DMS53 treated with DMSO at 0.1 percent for 48 hours (cell line): ENCODE data around the gene TK1.
"Not testable (repeated sequence)": the region's sequence is repeated elsewhere in the genome, so short reads cannot be mapped to it uniquely, and the experiment has no call there.

Experiments used
- DNase-seq: peaks from one replicate; lab custom pipeline; 2025; ENCODE audit not compliant: unreplicated experiment; lab: John Stamatoyannopoulos, UW

The TK1 gene

GRCh38 chr17:78180083-78180482, 6.8 kb downstream of the TK1 start:
- DNase-seq: no peak

- no peak for DNase-seq
Observed at GRCh38 chr17:78179372-78179771, 7.5 kb downstream of the TK1 start.

- DNase-seq: no peak
Observed at GRCh38 chr17:78176548-78177025, 10.3 kb downstream of the TK1 start.

GRCh38 chr17:78175643-78175981, 11.2 kb downstream of the TK1 start:
- no peak for DNase-seq

GRCh38 chr17:78174870-78175642, 11.8 kb downstream of the TK1 start:
- DNase-seq: peak; percentile 92

GRCh38 chr17:78174346-78174869, 12.4 kb downstream of the TK1 start:
- peak; percentile 93 for DNase-seq

- DNase-seq: no peak
Observed at GRCh38 chr17:78173097-78173715, 13.6 kb downstream of the TK1 start.

GRCh38 chr17:78172249-78173051, 14.4 kb downstream of the TK1 start:
- DNase-seq: no peak

- DNase-seq: not testable (repeated sequence)
Observed at GRCh38 chr17:78171591-78172248, 15.1 kb downstream of the TK1 start.

- no peak for DNase-seq
Observed at GRCh38 chr17:78170692-78171590, 15.9 kb downstream of the TK1 start.

GRCh38 chr17:78168903-78169793, 17.7 kb downstream of the TK1 start:
- DNase-seq: peak; percentile 31

GRCh38 chr17:78168242-78168902, 18.5 kb downstream of the TK1 start, which contains the start of gene SYNGR2:
Gene SYNGR2, plus strand, starts transcription at chr17:78168581. Its CDS starts 36 bp downstream, at chr17:78168617.
- DNase-seq: peak; percentile 66

GRCh38 chr17:78166416-78166815, 20.4 kb downstream of the TK1 start:
- no peak for DNase-seq

GRCh38 chr17:78164748-78165607, 21.9 kb downstream of the TK1 start:
- DNase-seq: no peak

GRCh38 chr17:78163881-78164747, 22.7 kb downstream of the TK1 start:
- DNase-seq: no peak

GRCh38 chr17:78159575-78160158, 27.2 kb downstream of the TK1 start:
- no peak for DNase-seq
